Cardiac fibroblast (primary cell): ENCODE measurements around the gene ASL.
A peak's percentile ranks its signal among the peaks of the same experiment; 100 is the strongest.
"Not testable (repeated sequence)": the region's sequence is repeated elsewhere in the genome, so short reads cannot be mapped to it uniquely, and the experiment has no call there.

Experiments used
- DNase-seq, 2 donors: peaks; one replicate each; pipeline versions ENCODE4 v3.0.0 to v3.0.0-alpha.2; 2010; ENCODE audit warnings: low read depth in 2 of 2
- H3K4me3 ChIP-seq, 2 donors: replicated peaks in 1 of 2; 1 replicate in 1 of 2; 2 replicates in 1 of 2; pipeline ENCODE4 v1.5.1; 2011; ENCODE audit warnings: low read depth in 2 of 2, low read length in 2 of 2, mild to moderate bottlenecking in 2 of 2, moderate library complexity in 1 of 2
- CTCF ChIP-seq: IDR thresholded peaks from one replicate; pipeline ENCODE4 v1.5.1; 2011; ENCODE audit warnings: low read depth, mild to moderate bottlenecking, low read length, inconsistent platforms

The ASL gene

GRCh38 chr7:66043681-66044497 lies 31.7 kb upstream of the ASL start:
- TF ChIP-seq CTCF = no peak
- peak overlapping the region; percentile 26 to 37 for H3K4me3 ChIP-seq
- peak in 1 of 2 donors; percentile 36 for DNase-seq

GRCh38 chr7:66044498-66044854 lies 31.1 kb upstream of the ASL start:
- H3K4me3 ChIP-seq = peak overlapping the region; percentile 26 to 37
- not testable (repeated sequence) for DNase-seq

- TF ChIP-seq CTCF = no peak
- peak; percentile 92 to 98 for DNase-seq
- H3K4me3 ChIP-seq = no peak overlapping the region
Observed at GRCh38 chr7:66047426-66047825, 28.2 kb upstream of the ASL start.

- H3K4me3 ChIP-seq, DNase-seq: not testable (repeated sequence)
Observed at GRCh38 chr7:66049886-66050285, 25.7 kb upstream of the ASL start.

- no peak for TF ChIP-seq CTCF
- DNase-seq = no peak
- no peak overlapping the region for H3K4me3 ChIP-seq
Observed at GRCh38 chr7:66050337-66050957, 25.2 kb upstream of the ASL start.

GRCh38 chr7:66050990-66051448 lies 24.6 kb upstream of the ASL start:
- no peak for TF ChIP-seq CTCF
- peak; percentile 98 to 99 for DNase-seq
- H3K4me3 ChIP-seq = no peak overlapping the region

- no peak overlapping the region for H3K4me3 ChIP-seq
- no peak for DNase-seq
- TF ChIP-seq CTCF = no peak
Observed at GRCh38 chr7:66052447-66052846, 23.2 kb upstream of the ASL start.

- DNase-seq = no peak
- no peak overlapping the region for H3K4me3 ChIP-seq
- TF ChIP-seq CTCF = no peak
Observed at GRCh38 chr7:66054063-66054462, 21.6 kb upstream of the ASL start.
